Panc1 (cell line): ENCODE data around the gene HS2ST1. TPM values are rescaled to one million over a fixed set of nuclear protein-coding genes. Genes with fewer than 3 reads are reported as not detected.

Experiments
- ATAC-seq: fragments of 200-7000 bp; cut with Tn5 transposase; 2 replicates; pipeline ENCODE4 v1.9.1; 2020; ENCODE audit warnings: mild to moderate bottlenecking, moderate library complexity
- BruUV-seq: library from RNA; stranded (reverse); fragments of 400-500 nt; replicated peaks from 2 replicates; lab custom pipeline; 2021; lab: Mats Ljungman, UMichigan
- CTCF ChIA-PET: fragments of 300-600 bp; sonication (Branson Sonifier 250); formaldehyde crosslinking; loops from one replicate; lab custom pipeline; 2022; ENCODE audit warnings: antibody characterized with exemption; lab: Charles Lee
- POLR2A ChIA-PET: fragments of 300-600 bp; sonication (Branson Sonifier 250); formaldehyde crosslinking; loops from one replicate; lab custom pipeline; 2022; ENCODE audit warnings: antibody characterized with exemption; lab: Charles Lee
- DNase-seq: peaks from one replicate; pipeline ENCODE4 v3.0.0-alpha.2; 2010; ENCODE audit warnings: low read depth, low spot score
- H3K27ac ChIP-seq: 2 replicates; pipeline ENCODE4 v1.5.1; 2011; ENCODE audit warnings: mild to moderate bottlenecking, low read length, inconsistent platforms
- H3K27me3 ChIP-seq: fragments of 200-500 bp; sonication (Bioruptor generic); 2 replicates; pipeline ENCODE4 v1.6.0; 2014; ENCODE audit warnings: low read length, inconsistent platforms; ENCODE audit not compliant: control insufficient read depth, insufficient read depth
- H3K36me3 ChIP-seq: fragments of 200-500 bp; sonication (Bioruptor generic); 2 replicates; pipeline ENCODE4 v1.5.1; 2014; ENCODE audit warnings: inconsistent platforms, mild to moderate bottlenecking, low read length, moderate library complexity; ENCODE audit not compliant: control insufficient read depth, insufficient read depth
- H3K4me1 ChIP-seq: 2 replicates; pipeline ENCODE4 v1.5.1; 2011; ENCODE audit warnings: inconsistent platforms, mild to moderate bottlenecking, low read length, moderate library complexity; ENCODE audit not compliant: control insufficient read depth, insufficient read depth
- H3K4me3 ChIP-seq, 2 experiments: 2 replicates each; pipeline ENCODE4 v1.5.1; 2011 to 2012; ENCODE audit warnings: low read depth in 2 of 2, low read length in 2 of 2, mild to moderate bottlenecking in 2 of 2, inconsistent platforms in 1 of 2, moderate library complexity in 1 of 2
- H3K9me3 ChIP-seq: fragments of 200-500 bp; sonication (Bioruptor generic); 2 replicates; pipeline ENCODE4 v1.5.1; 2014; ENCODE audit warnings: low read depth, mild to moderate bottlenecking, inconsistent platforms, low read length, moderate library complexity; ENCODE audit not compliant: control insufficient read depth, insufficient read depth
- POLR2AphosphoS5 ChIP-seq: IDR thresholded peaks from 2 replicates; pipeline ENCODE4 v1.6.1; 2012; ENCODE audit warnings: mild to moderate bottlenecking, low read depth, low read length, moderate library complexity
- SIN3A ChIP-seq: IDR thresholded peaks from 2 replicates; pipeline ENCODE4 v1.6.1; 2012; ENCODE audit warnings: low read depth, mild to moderate bottlenecking, low read length, moderate library complexity, borderline replicate concordance; ENCODE audit not compliant: insufficient read depth
- TCF7L2 ChIP-seq: IDR thresholded peaks from 2 replicates; pipeline ENCODE4 v1.6.1; 2011; ENCODE audit warnings: mild to moderate bottlenecking, low read depth, low read length, inconsistent platforms
- in situ Hi-C: cut with HindIII; loops from 2 replicates; pipeline ENCODE4 v1.10.0; 2016; ENCODE audit warnings: low sequenced_read_pairs, low pct_unique_long_range_greater_than_20kb
- intact Hi-C: fragments of 100-400 bp; cut with micrococcal nuclease; formaldehyde crosslinking; loops from one replicate; pipeline ENCODE4 v1.10.0; 2022; ENCODE audit not compliant: unreplicated experiment
- total RNA-seq: library from RNA; stranded (reverse); gene quantifications from one replicate; pipeline ENCODE4 v1.2.1, GENCODE V29; 2021; ENCODE audit not compliant: unreplicated experiment
- TF ChIP-seq, protein P1 (sequence below): fragments of 450-650 bp; IDR thresholded peaks from 2 replicates; pipeline ENCODE4 v1.5.1; 2017; ENCODE audit warnings: mild to moderate bottlenecking
- TF ChIP-seq, protein P2 (sequence below), 2 experiments: IDR thresholded peaks; 2 replicates each; pipeline ENCODE4 v1.6.1; 2011 to 2012; ENCODE audit warnings: low read depth in 2 of 2, control low read depth in 1 of 2, low read length in 1 of 2, mild to moderate bottlenecking in 1 of 2, moderate library complexity in 1 of 2; ENCODE audit not compliant: insufficient read depth in 1 of 2

Gene HS2ST1
- total RNA-seq, 1 experiment from 2014 or later: 81.0 TPM

- TF ChIP-seq POLR2AphosphoS5 (no peak), TCF7L2 (no peak), SIN3A (no peak)
- TF ChIP-seq, protein P1, sequence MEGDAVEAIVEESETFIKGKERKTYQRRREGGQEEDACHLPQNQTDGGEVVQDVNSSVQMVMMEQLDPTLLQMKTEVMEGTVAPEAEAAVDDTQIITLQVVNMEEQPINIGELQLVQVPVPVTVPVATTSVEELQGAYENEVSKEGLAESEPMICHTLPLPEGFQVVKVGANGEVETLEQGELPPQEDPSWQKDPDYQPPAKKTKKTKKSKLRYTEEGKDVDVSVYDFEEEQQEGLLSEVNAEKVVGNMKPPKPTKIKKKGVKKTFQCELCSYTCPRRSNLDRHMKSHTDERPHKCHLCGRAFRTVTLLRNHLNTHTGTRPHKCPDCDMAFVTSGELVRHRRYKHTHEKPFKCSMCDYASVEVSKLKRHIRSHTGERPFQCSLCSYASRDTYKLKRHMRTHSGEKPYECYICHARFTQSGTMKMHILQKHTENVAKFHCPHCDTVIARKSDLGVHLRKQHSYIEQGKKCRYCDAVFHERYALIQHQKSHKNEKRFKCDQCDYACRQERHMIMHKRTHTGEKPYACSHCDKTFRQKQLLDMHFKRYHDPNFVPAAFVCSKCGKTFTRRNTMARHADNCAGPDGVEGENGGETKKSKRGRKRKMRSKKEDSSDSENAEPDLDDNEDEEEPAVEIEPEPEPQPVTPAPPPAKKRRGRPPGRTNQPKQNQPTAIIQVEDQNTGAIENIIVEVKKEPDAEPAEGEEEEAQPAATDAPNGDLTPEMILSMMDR: no peak
- TF ChIP-seq, protein P2, sequence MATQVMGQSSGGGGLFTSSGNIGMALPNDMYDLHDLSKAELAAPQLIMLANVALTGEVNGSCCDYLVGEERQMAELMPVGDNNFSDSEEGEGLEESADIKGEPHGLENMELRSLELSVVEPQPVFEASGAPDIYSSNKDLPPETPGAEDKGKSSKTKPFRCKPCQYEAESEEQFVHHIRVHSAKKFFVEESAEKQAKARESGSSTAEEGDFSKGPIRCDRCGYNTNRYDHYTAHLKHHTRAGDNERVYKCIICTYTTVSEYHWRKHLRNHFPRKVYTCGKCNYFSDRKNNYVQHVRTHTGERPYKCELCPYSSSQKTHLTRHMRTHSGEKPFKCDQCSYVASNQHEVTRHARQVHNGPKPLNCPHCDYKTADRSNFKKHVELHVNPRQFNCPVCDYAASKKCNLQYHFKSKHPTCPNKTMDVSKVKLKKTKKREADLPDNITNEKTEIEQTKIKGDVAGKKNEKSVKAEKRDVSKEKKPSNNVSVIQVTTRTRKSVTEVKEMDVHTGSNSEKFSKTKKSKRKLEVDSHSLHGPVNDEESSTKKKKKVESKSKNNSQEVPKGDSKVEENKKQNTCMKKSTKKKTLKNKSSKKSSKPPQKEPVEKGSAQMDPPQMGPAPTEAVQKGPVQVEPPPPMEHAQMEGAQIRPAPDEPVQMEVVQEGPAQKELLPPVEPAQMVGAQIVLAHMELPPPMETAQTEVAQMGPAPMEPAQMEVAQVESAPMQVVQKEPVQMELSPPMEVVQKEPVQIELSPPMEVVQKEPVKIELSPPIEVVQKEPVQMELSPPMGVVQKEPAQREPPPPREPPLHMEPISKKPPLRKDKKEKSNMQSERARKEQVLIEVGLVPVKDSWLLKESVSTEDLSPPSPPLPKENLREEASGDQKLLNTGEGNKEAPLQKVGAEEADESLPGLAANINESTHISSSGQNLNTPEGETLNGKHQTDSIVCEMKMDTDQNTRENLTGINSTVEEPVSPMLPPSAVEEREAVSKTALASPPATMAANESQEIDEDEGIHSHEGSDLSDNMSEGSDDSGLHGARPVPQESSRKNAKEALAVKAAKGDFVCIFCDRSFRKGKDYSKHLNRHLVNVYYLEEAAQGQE (IDR thresholded peaks at IDR 0.05; ENCODE audit: insufficient read depth in 1 of 2, low read depth in 2 of 2, low read length in 1 of 2): no peak
- H3K4me3 ChIP-seq: no peak overlapping the region
- no peak overlapping the region for H3K27ac ChIP-seq
- H3K4me1 ChIP-seq: peaks cover 3% of the 10 kb centered on the region; the same call in 1 of the 2 replicates
- no peaks in the 10 kb centered on the region for H3K36me3 ChIP-seq
- ChIA-PET POLR2A (no interaction called here), CTCF (no interaction called here)
- intact Hi-C loops (no loop called here), in situ Hi-C loops (no loop called here)
- BruUV-seq: no TSS peak
- ATAC-seq: no peak
- no peaks in the 10 kb centered on the region for H3K27me3 ChIP-seq
- DNase-seq: no peak
- no peaks in the 10 kb centered on the region for H3K9me3 ChIP-seq
These were observed 28.3 kb downstream of the HS2ST1 start for GRCh38 chr1:86942743-86943142.

DNA sequence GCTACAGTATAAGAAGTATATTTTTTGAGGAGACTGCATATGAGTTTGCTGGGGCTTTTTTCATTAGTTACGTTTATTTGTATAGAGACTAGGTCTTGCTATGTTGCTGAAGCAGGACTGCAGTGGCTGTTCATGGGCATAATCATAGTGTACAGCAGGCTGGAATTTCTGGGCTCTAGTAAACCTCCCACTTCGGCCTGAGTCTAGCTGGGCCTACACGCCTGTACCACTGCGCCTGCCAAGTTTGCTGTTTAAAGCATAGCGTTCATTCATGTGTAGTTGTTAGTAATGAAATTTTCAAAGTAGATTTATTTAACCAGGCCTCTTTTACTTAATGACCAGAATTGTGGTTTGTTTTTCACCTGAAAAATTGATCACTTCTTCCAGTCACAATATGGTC, 33.8 kb downstream of the HS2ST1 start:
- in situ Hi-C loops: no loop called here
- BruUV-seq: no TSS peak
- intact Hi-C loops: no loop called here
- Histone ChIP-seq H3K36me3 (no peaks in the 10 kb centered on the region), H3K4me3 (no peak overlapping the region), H3K27me3 (no peaks in the 10 kb centered on the region), H3K27ac (no peak overlapping the region), H3K9me3 (no peaks in the 10 kb centered on the region), H3K4me1 (0 out of 2 replicates have a peak, but pooled peaks cover 6% of the 10 kb centered on the region)
- ATAC-seq: no peak
- no peak for DNase-seq
- CTCF ChIA-PET: no interaction called here
- POLR2A ChIA-PET: no interaction called here
- TF ChIP-seq, protein P1: no peak
- TF ChIP-seq TCF7L2: no peak
- TF ChIP-seq, protein P2 (IDR thresholded peaks at IDR 0.05; ENCODE audit: insufficient read depth in 1 of 2, low read depth in 2 of 2, low read length in 1 of 2): no peak
- no peak for TF ChIP-seq POLR2AphosphoS5
- no peak for TF ChIP-seq SIN3A
